HCT116 (cell line): ENCODE data around the gene CDC42EP2.

ENCODE experiments used
- CEBPB ChIP-seq: IDR thresholded peaks from 2 replicates; pipeline ENCODE4 v1.6.1; 2012; ENCODE audit warnings: low read depth
- CTCF ChIP-seq, 3 experiments: fragments of 200-600 bp in 1 of 3; sonication (generic) in 1 of 3; IDR thresholded peaks in 2 of 3; conservative IDR thresholded peaks in 1 of 3; 2 replicates each; pipeline ENCODE4 v1.5.1; 2012 to 2017; ENCODE audit warnings: low read depth in 2 of 3, low read length in 2 of 3, antibody characterized with exemption in 1 of 3, borderline replicate concordance in 1 of 3, control low read depth in 1 of 3, mild to moderate bottlenecking in 1 of 3, mixed read lengths in 1 of 3, mixed run types in 1 of 3, moderate library complexity in 1 of 3; ENCODE audit not compliant: insufficient read depth in 1 of 3
- YY1 ChIP-seq: IDR thresholded peaks from 2 replicates; pipeline ENCODE4 v1.6.1; 2011; ENCODE audit warnings: low read length, low read depth, moderate library complexity, mild to moderate bottlenecking; ENCODE audit not compliant: insufficient replicate concordance; ENCODE audit errors: extremely low read depth

DNA sequence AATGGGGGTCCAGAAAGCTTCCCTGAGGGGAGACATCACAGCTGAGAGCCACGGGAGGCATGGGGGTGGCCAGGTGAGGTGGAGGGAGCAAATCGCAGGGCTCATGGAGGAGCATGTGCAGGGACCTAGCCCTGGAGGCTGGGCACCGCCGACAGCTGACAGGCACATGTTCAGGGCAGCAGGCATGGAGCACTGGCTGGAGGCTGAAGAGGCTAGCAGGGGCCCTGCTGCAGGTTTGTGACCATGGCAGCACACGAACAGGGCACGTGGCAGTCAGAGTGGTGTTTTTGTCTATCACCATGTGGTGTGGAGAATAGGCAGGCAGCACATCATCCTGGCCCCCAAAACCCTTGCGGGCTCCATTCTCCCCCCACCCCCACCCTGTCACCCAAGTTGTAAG lies 10.1 kb upstream of the CDC42EP2 start:
- TF ChIP-seq YY1 (no peak), CEBPB (no peak), CTCF (IDR thresholded peaks at IDR 0.05 in 2 of 3, conservative IDR thresholded peaks at IDR 0.05 in 1 of 3; ENCODE audit: borderline replicate concordance in 1 of 3, insufficient read depth in 1 of 3, low read depth in 2 of 3, low read length in 2 of 3) (no peak)
